Measurements from ENCODE around the gene DMAP1.
"Not testable (repeated sequence)": the region's sequence is repeated elsewhere in the genome, so short reads cannot be mapped to it uniquely, and the experiment has no call there.

Gene DMAP1

GRCh38 chr1:44213222-44214112, at the start of gene DMAP1:
DMAP1 (plus strand) TSS chr1:44213471; CDS start chr1:44213754, 283 bp downstream.
- peak; percentile 89 for DNase-seq

- no peak for DNase-seq
These were observed 44.7 kb upstream of the DMAP1 start for GRCh38 chr1:44168520-44169098.

- no peak for DNase-seq
These were observed 42.9 kb upstream of the DMAP1 start for GRCh38 chr1:44170281-44170823.

- DNase-seq = no peak
These were observed 38.6 kb upstream of the DMAP1 start for GRCh38 chr1:44174630-44175029.

- DNase-seq = no peak
These were observed 12.9 kb upstream of the DMAP1 start for GRCh38 chr1:44200336-44200735.

- not testable (repeated sequence) for DNase-seq
These were observed 6.7 kb upstream of the DMAP1 start for GRCh38 chr1:44206545-44206944.

- DNase-seq = no peak
These were observed 5.0 kb upstream of the DMAP1 start for GRCh38 chr1:44208226-44208625.

- no peak for DNase-seq
These were observed 2.7 kb upstream of the DMAP1 start for GRCh38 chr1:44210595-44210994.

GRCh38 chr1:44212355-44213221, 683 bp upstream of the DMAP1 start:
- DNase-seq = no peak

- DNase-seq = peak; percentile 80
These were observed 4.6 kb downstream of the DMAP1 start for GRCh38 chr1:44217809-44218410.

GRCh38 chr1:44218503-44219300, 5.4 kb downstream of the DMAP1 start:
- DNase-seq = no peak

- DNase-seq = no peak
These were observed 6.0 kb downstream of the DMAP1 start for GRCh38 chr1:44219301-44219626.

GRCh38 chr1:44220001-44220751, 6.9 kb downstream of the DMAP1 start:
- DNase-seq = no peak

- DNase-seq = no peak
These were observed 7.5 kb downstream of the DMAP1 start for GRCh38 chr1:44220755-44221154.

- no peak for DNase-seq
These were observed 8.5 kb downstream of the DMAP1 start for GRCh38 chr1:44221769-44222168.

GRCh38 chr1:44222397-44223186, 9.3 kb downstream of the DMAP1 start:
- DNase-seq = no peak

- no peak for DNase-seq
These were observed 9.9 kb downstream of the DMAP1 start for GRCh38 chr1:44223187-44223610.

- no peak for DNase-seq
These were observed 12.5 kb downstream of the DMAP1 start for GRCh38 chr1:44225761-44226160.

GRCh38 chr1:44227211-44227610, 13.9 kb downstream of the DMAP1 start:
- DNase-seq = no peak

GRCh38 chr1:44228218-44228617, 14.9 kb downstream of the DMAP1 start:
- no peak for DNase-seq
